Pancreas (tissue), 10 donors: ENCODE data around the gene ANKFY1. TPM values are rescaled to one million over a fixed set of nuclear protein-coding genes. Genes with fewer than 3 reads are reported as not detected.
A peak's percentile ranks its signal among the peaks of the same experiment; 100 is the strongest.

ENCODE experiments used
- ATAC-seq, 4 donors: fragments of 200-7000 bp; cut with Tn5 transposase; one replicate each; pipeline versions ENCODE4 v1.8.0 to v1.9.1; 2020; ENCODE audit warnings: mild to moderate bottlenecking in 4 of 4, moderate library complexity in 4 of 4
- DNase-seq, 6 donors: peaks; one replicate each; pipeline ENCODE4 v3.0.0-alpha.2; 2020
- FAIRE-seq: peaks from 2 replicates; lab custom pipeline; 2012; peaks lifted over from hg19 to GRCh38; lab: Jason Lieb, UNC
- H3K27ac ChIP-seq, 4 donors: fragments of 200-600 bp; sonication (generic); 1 replicate in 3 of 4; 2 replicates in 1 of 4; pipeline versions ENCODE4 v1.5.0 to v1.8.0; 2020
- H3K27me3 ChIP-seq, 4 donors: fragments of 200-600 bp; one replicate each; pipeline ENCODE4 v1.8.0; 2021
- H3K36me3 ChIP-seq, 3 donors: fragments of 200-600 bp; sonication (generic) in 1 of 3; one replicate each; pipeline versions ENCODE4 v1.5.0 to v1.8.0; 2020 to 2021
- H3K4me1 ChIP-seq, 3 donors: fragments of 200-600 bp; one replicate each; pipeline ENCODE4 v1.8.0; 2021
- H3K4me3 ChIP-seq, 4 donors: fragments of 200-600 bp; sonication (generic) in 2 of 4; one replicate each; pipeline versions ENCODE4 v1.5.0 to v1.8.0; 2020 to 2021
- H3K9me3 ChIP-seq, 4 donors: fragments of 200-600 bp; one replicate each; pipeline ENCODE4 v1.8.0; 2021
- WGBS, 2 donors: extraction: QIAGEN DNeasy Blood & Tissue Kit; methylation state at CpG; one replicate each; pipeline ENCODE4 v1.1.7; 2013; 5-methylcytosine and 5-hydroxymethylcytosine counted together
- intact Hi-C, 3 donors: fragments of 100-400 bp; cut with DNase I; formaldehyde crosslinking; loops; one replicate each; pipeline versions ENCODE4 v1.11.1 to v1.14.2; 2022
- polyA plus RNA-seq, 2 donors: library from polyadenylated mRNA; stranded (reverse); fragments of 200-250 nt; gene quantifications; one replicate each; pipeline ENCODE4 v1.2.3, GENCODE V29; 2013
- total RNA-seq, 6 donors: library from RNA; stranded (reverse); fragmentation: NEBNext Ultra II Directional in 4 of 6; extraction: Animal tissue kit (Norgen Biotek cat#: 25700) in 4 of 6; gene quantifications; one replicate each; pipeline versions ENCODE4 v1.2.1 to v1.2.4, GENCODE V29; 2021 to 2023
- TF ChIP-seq, protein P1 (sequence below), 4 donors: fragments of 200-600 bp; sonication (generic) in 3 of 4; IDR thresholded peaks; one replicate each; pipeline versions ENCODE4 v1.5.0 to v1.8.0; 2021; ENCODE audit warnings: antibody characterized with exemption in 4 of 4
- donor health status: healthy with polysubstance abuse.
- donor health status: DM: no; HTN: no; CAD: no; lungs with moderate emphysema.
- donor health status: DM: no; HTN: no; CAD: no.
- donor health status: control.
- donor health status: control.
- donor health status: Bipolar disorder and iron deficiency.
- donor health status: DM: yes; HTN: yes; CAD: no.
- donor health status: DM: no; HTN: no; CAD: no.
- donor health status: DM: no; HTN: no; CAD: no.
- donor health status: DM: yes; HTN: yes; CAD: no.

The ANKFY1 gene
- total and polyA plus RNA-seq, 8 donors: 11.3 to 30.3 (median 13.9) TPM

DNA sequence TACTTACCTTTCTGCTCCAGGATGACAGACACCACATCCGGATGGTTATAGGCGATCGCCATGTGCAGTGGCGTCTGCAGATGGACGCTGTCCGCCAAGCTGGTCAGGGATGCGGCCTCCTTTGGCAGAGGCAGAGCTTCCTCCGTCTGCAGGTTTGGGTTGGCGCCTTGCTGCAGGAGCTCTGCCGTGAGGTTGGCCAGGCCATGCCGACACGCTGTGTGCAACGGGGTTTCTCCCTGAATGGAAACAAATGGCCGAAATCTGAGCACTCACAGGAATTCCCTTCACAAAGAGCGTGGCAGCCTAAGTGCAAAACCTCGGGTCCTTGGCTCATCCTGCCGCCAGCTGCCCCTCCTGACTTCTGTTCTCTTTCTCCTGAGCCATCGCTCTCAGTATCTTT lies 79.0 kb downstream of the ANKFY1 start:
- no peak for ATAC-seq
- Histone ChIP-seq H3K27ac (no peak overlapping the region), H3K4me1 (no peaks in the 10 kb centered on the region), H3K9me3 (no peaks in the 10 kb centered on the region), H3K27me3 (no peaks in the 10 kb centered on the region), H3K36me3 (peaks cover 2 to 47% (median 23%) of the 10 kb centered on the region in 3 donors), H3K4me3 (no peak overlapping the region)
- TF ChIP-seq, protein P1, sequence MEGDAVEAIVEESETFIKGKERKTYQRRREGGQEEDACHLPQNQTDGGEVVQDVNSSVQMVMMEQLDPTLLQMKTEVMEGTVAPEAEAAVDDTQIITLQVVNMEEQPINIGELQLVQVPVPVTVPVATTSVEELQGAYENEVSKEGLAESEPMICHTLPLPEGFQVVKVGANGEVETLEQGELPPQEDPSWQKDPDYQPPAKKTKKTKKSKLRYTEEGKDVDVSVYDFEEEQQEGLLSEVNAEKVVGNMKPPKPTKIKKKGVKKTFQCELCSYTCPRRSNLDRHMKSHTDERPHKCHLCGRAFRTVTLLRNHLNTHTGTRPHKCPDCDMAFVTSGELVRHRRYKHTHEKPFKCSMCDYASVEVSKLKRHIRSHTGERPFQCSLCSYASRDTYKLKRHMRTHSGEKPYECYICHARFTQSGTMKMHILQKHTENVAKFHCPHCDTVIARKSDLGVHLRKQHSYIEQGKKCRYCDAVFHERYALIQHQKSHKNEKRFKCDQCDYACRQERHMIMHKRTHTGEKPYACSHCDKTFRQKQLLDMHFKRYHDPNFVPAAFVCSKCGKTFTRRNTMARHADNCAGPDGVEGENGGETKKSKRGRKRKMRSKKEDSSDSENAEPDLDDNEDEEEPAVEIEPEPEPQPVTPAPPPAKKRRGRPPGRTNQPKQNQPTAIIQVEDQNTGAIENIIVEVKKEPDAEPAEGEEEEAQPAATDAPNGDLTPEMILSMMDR (IDR thresholded peaks at IDR 0.05): no peak
- intact Hi-C loops: no loop called here
- DNase-seq: no peak
- FAIRE-seq: no peak
- 91 to 92% methylated on average over 18 of the region's 18 CpGs for WGBS, 2 donors

DNA sequence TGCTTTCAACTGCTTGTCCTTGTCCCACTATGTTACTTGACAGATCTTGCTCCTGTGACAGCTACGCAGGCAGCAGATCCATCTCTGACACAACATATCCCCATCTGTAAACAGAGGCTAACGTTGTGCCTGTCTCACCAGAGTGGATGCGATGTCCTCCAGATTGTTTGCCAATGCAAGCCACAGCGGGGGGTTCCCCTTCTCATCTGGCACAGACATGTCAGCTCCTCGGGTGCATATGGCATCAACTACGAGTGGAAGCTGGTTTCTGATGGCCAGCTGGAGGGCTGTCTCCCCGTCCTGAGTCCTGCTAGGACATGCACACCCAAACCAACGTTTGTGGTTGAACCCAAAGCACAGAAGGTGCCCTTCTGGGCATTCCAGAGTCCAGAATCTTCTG lies 81.7 kb downstream of the ANKFY1 start:
- H3K27me3 ChIP-seq: no peaks in the 10 kb centered on the region
- H3K9me3 ChIP-seq: no peaks in the 10 kb centered on the region
- 71 to 76% methylated on average over 8 of the region's 8 CpGs for WGBS, 2 donors
- no peak for DNase-seq
- H3K4me3 ChIP-seq: no peak overlapping the region
- H3K36me3 ChIP-seq: peaks cover 2 to 56% (median 22%) of the 10 kb centered on the region in 3 donors
- H3K27ac ChIP-seq: no peak overlapping the region
- H3K4me1 ChIP-seq: no peaks in the 10 kb centered on the region
- ATAC-seq: no peak
- TF ChIP-seq, protein P1 (IDR thresholded peaks at IDR 0.05): no peak
- no peak for FAIRE-seq
- intact Hi-C loops: no loop called here

DNA sequence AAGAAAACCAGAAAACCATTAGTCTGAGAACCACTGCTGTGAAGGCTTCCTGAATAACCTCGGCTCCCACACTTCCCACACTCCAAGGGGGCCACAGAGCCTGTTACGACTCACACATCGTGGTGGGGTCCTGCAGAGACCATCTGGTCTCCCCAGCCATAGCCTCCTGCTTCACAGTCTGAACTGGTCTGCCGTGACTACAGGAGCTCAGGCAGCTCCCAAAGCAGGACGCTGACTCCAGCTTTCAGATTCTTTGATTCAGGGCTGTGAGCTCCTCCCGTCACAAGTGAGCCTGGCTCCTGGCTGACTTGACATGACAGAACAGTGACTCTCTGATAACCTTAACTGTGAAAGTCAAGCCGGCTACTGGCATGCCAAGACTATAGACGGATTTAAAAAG lies 83.0 kb downstream of the ANKFY1 start:
- Histone ChIP-seq H3K27me3 (no peaks in the 10 kb centered on the region), H3K27ac (no peak overlapping the region), H3K4me3 (no peak overlapping the region), H3K4me1 (no peaks in the 10 kb centered on the region), H3K36me3 (peaks cover 2 to 67% (median 30%) of the 10 kb centered on the region in 3 donors), H3K9me3 (no peaks in the 10 kb centered on the region)
- peak in 1 of 6 donors; percentile 20 for DNase-seq
- TF ChIP-seq, protein P1 (IDR thresholded peaks at IDR 0.05): no peak
- ATAC-seq: no peak
- FAIRE-seq: no peak
- intact Hi-C loops: no loop called here
- WGBS, 2 donors: 87 to 89% methylated on average over 8 of the region's 8 CpGs

DNA sequence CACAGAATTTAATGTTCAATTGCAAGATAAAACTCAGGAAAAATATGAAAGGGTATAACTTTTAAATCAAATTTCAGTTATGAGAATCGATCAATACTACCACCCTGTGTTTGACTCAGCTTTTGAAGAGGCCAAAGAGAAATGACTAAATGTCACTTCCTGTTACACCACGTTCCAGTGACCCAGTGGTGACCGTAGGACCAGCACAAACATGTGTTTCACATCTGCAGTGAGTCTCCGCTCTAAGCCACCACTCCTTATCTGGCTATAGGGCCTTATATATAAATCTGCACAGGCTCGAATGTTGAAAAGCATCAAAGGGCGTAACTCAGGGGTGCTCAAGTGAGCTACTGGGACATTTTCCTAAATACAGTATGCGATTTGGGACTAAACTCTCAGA lies 84.7 kb downstream of the ANKFY1 start:
- TF ChIP-seq, protein P1 (IDR thresholded peaks at IDR 0.05): no peak
- no peak overlapping the region for H3K27ac ChIP-seq
- no peak for ATAC-seq
- intact Hi-C loops: no loop called here
- H3K36me3 ChIP-seq: peaks cover 2 to 58% (median 26%) of the 10 kb centered on the region in 3 donors
- H3K4me3 ChIP-seq: no peak overlapping the region
- peak in 1 of 6 donors; percentile 16 for DNase-seq
- H3K4me1 ChIP-seq: no peaks in the 10 kb centered on the region
- 82 to 83% methylated on average over 7 of the region's 7 CpGs for WGBS, 2 donors
- no peaks in the 10 kb centered on the region for H3K9me3 ChIP-seq
- no peaks in the 10 kb centered on the region for H3K27me3 ChIP-seq
- FAIRE-seq: no peak

DNA sequence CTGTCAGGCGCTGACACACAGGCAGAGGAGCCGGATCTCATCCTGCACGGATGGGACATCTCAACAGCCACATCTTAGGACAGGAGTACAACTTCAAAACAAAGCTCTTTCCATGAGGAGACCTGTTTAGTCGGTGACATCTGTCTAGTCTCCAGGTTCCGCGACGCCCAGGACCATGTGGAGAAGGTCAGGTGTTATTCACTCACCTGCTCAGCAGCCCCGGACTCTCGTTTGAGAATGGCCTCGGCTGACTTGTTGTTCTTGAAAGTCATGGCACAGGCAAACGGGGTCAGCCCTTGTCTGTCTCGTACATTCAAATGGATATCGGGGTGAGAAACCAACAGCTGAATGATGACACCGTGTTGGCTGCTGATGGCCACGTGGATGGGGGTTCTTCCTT lies 85.1 kb downstream of the ANKFY1 start:
- 88 to 90% methylated on average over 15 of the region's 15 CpGs for WGBS, 2 donors
- intact Hi-C loops: no loop called here
- no peak for FAIRE-seq

More for the DNA sequence above, 85.1 kb downstream of the ANKFY1 start:
- TF ChIP-seq, protein P1 (IDR thresholded peaks at IDR 0.05): no peak
- ATAC-seq: no peak
- H3K27me3 ChIP-seq: no peaks in the 10 kb centered on the region
- DNase-seq: peak in 1 of 6 donors; percentile 35
- no peak overlapping the region for H3K27ac ChIP-seq
- H3K4me1 ChIP-seq: no peaks in the 10 kb centered on the region
- H3K4me3 ChIP-seq: no peak overlapping the region
- peaks cover 2 to 57% (median 30%) of the 10 kb centered on the region in 3 donors for H3K36me3 ChIP-seq
- no peaks in the 10 kb centered on the region for H3K9me3 ChIP-seq
